HepG2 (cell line): ENCODE measurements around the gene MIF. TPM values are rescaled to one million over a fixed set of nuclear protein-coding genes. Genes with fewer than 3 reads are reported as not detected.

Experiments used
- ATAC-seq: fragments of 200-7000 bp; cut with Tn5 transposase; 3 replicates; pipeline ENCODE4 v1.9.1; 2020; ENCODE audit warnings: mild to moderate bottlenecking, moderate library complexity
- BruUV-seq: library from RNA; stranded (reverse); fragments of 400-500 nt; replicated peaks from 2 replicates; lab custom pipeline; 2021; lab: Mats Ljungman, UMichigan
- CTCF ChIA-PET: fragments of 300-600 bp; formaldehyde crosslinking; extraction: SDS; loops from one replicate; lab custom pipeline; 2021; ENCODE audit warnings: low total read pairs, inconsistent platforms, low intra/inter-chr PET ratio; lab: Yijun Ruan, JAX
- POLR2A ChIA-PET: fragments of 350-600 bp; sonication (Branson Sonifier 250); formaldehyde crosslinking; loops from one replicate; lab custom pipeline; 2020; ENCODE audit warnings: antibody characterized with exemption, inconsistent platforms; lab: Yijun Ruan, JAX
- DNase-seq: peaks from one replicate; pipeline ENCODE4 v3.0.0-alpha.2; 2015; ENCODE audit warnings: low spot score
- FAIRE-seq: peaks from 3 replicates; lab custom pipeline; 2011; peaks lifted over from hg19 to GRCh38; lab: Jason Lieb, UNC
- H2AFZ ChIP-seq: one replicate; pipeline ENCODE4 v1.6.1; 2011; ENCODE audit warnings: low read length, inconsistent platforms
- H3K27ac ChIP-seq: fragments of 300-600 bp; 3 replicates; pipeline ENCODE4 v1.8.0; 2011; ENCODE audit warnings: mixed run types, mild to moderate bottlenecking, mixed read lengths, low read length, inconsistent platforms; ENCODE audit not compliant: insufficient read depth; ENCODE audit errors: extremely low read length
- H3K27me3 ChIP-seq, 2 experiments: fragments of 200-600 bp in 1 of 2; 2 replicates in 1 of 2; 3 replicates in 1 of 2; pipeline versions ENCODE4 v1.6.0 to v1.8.0; 2011; ENCODE audit warnings: low read length in 2 of 2, mild to moderate bottlenecking in 2 of 2, moderate library complexity in 2 of 2, inconsistent platforms in 1 of 2; ENCODE audit not compliant: insufficient read depth in 2 of 2, control insufficient read depth in 1 of 2
- H3K36me3 ChIP-seq, 2 experiments: fragments of 200-600 bp in 1 of 2; replicated peaks in 1 of 2; 2 replicates in 1 of 2; 3 replicates in 1 of 2; pipeline versions ENCODE4 v1.5.1 to v1.8.0; 2011; ENCODE audit warnings: low read length in 2 of 2, inconsistent platforms in 1 of 2; ENCODE audit not compliant: insufficient read depth in 2 of 2, control insufficient read depth in 1 of 2
- H3K4me1 ChIP-seq: 2 replicates; pipeline ENCODE4 v1.5.1; 2012; ENCODE audit warnings: low read length, inconsistent platforms; ENCODE audit not compliant: insufficient read depth
- H3K4me2 ChIP-seq: 2 replicates; pipeline ENCODE4 v1.6.0; 2011; ENCODE audit warnings: low read depth, low read length, inconsistent platforms
- H3K4me3 ChIP-seq, 3 experiments: fragments of 200-600 bp in 1 of 3; sonication (generic), shearing (Covaris generic) in 1 of 3; replicated peaks in 1 of 3; 2 replicates each; pipeline ENCODE4 v1.5.1; 2011 to 2016; ENCODE audit warnings: low read length in 3 of 3, inconsistent platforms in 2 of 3, low read depth in 2 of 3, mild to moderate bottlenecking in 2 of 3, control low read depth in 1 of 3, mixed read lengths in 1 of 3; ENCODE audit not compliant: insufficient read depth in 1 of 3
- H3K79me2 ChIP-seq: one replicate; pipeline ENCODE4 v1.6.1; 2011; ENCODE audit warnings: low read length, inconsistent platforms; ENCODE audit not compliant: insufficient read depth
- H3K9ac ChIP-seq: 2 replicates; pipeline ENCODE4 v1.6.0; 2011; ENCODE audit warnings: mild to moderate bottlenecking, low read depth, low read length, inconsistent platforms; ENCODE audit not compliant: insufficient read depth
- H3K9me3 ChIP-seq: 2 replicates; pipeline ENCODE4 v1.5.1; 2012; ENCODE audit warnings: mild to moderate bottlenecking, low read length
- H4K20me1 ChIP-seq: 2 replicates; pipeline ENCODE4 v1.6.0; 2011; ENCODE audit warnings: inconsistent platforms, mild to moderate bottlenecking, low read length, moderate library complexity; ENCODE audit not compliant: insufficient read depth
- ARID2 ChIP-seq: sonication (generic); formaldehyde crosslinking; IDR thresholded peaks from 2 replicates; pipeline ENCODE4 v1.8.1; 2022; ENCODE audit warnings: mild to moderate bottlenecking, missing genetic modification reagents, borderline replicate concordance
- HDAC1 ChIP-seq: sonication (generic); formaldehyde crosslinking; IDR thresholded peaks from 2 replicates; pipeline ENCODE4 v1.5.1; 2020; ENCODE audit warnings: mild to moderate bottlenecking, missing genetic modification reagents
- NFIC ChIP-seq: IDR thresholded peaks from 2 replicates; pipeline ENCODE4 v1.6.1; 2012; ENCODE audit warnings: mild to moderate bottlenecking, low read length, inconsistent platforms
- SAP130 ChIP-seq: IDR thresholded peaks from 2 replicates; pipeline ENCODE4 v1.6.1; 2016; ENCODE audit warnings: low read depth
- SOX6 ChIP-seq, 2 experiments: fragments of 450-650 bp in 1 of 2; sonication (generic) in 1 of 2; formaldehyde crosslinking in 1 of 2; IDR thresholded peaks; 2 replicates each; pipeline versions ENCODE4 v1.4.0 to v1.6.1; 2017 to 2020; ENCODE audit warnings: antibody characterized with exemption in 1 of 2, mild to moderate bottlenecking in 1 of 2, missing genetic modification reagents in 1 of 2
- ZMYM4 ChIP-seq: sonication (generic); formaldehyde crosslinking; IDR thresholded peaks from 2 replicates; pipeline ENCODE4 v1.8.1; 2023; ENCODE audit warnings: mild to moderate bottlenecking, missing genetic modification reagents
- ZNF225 ChIP-seq: sonication (generic); formaldehyde crosslinking; IDR thresholded peaks from 2 replicates; pipeline ENCODE4 v1.4.0; 2020; ENCODE audit warnings: mild to moderate bottlenecking, missing genetic modification reagents
- ZNF614 ChIP-seq: IDR thresholded peaks from 2 replicates; pipeline ENCODE4 v1.6.1; 2018; ENCODE audit warnings: missing biosample characterization, missing genetic modification reagents, inconsistent platforms, borderline replicate concordance
- WGBS: methylation state at CpG from one replicate; pipeline ENCODE4 v1.1.6; 2017; ENCODE audit warnings: low lambda C conversion rate; 5-methylcytosine and 5-hydroxymethylcytosine counted together
- in situ Hi-C: cut with HindIII; loops from 2 replicates; pipeline ENCODE4 v1.10.0; 2017; ENCODE audit warnings: low pct_unique_long_range_greater_than_20kb; ENCODE audit not compliant: extremely low pct_ligation_motif_present
- intact Hi-C: fragments of 100-400 bp; cut with micrococcal nuclease; formaldehyde crosslinking; loops from one replicate; pipeline ENCODE4 v1.10.0; 2022; ENCODE audit not compliant: unreplicated experiment
- polyA plus RNA-seq, 8 experiments: library from polyadenylated mRNA; depleted of rRNA in 3 of 8; stranded (reverse) in 7 of 8; unstranded in 1 of 8; fragments of >200 nt; fragmentation: Illumina TruSeq in 4 of 8; extraction: Trizol in 4 of 8; gene quantifications; 2 replicates each; pipeline versions ENCODE4 v1.2.1 to v1.2.3, GENCODE V29; 2011 to 2016; ENCODE audit warnings: low read depth in 4 of 8, missing spikeins in 1 of 8, mixed read lengths in 1 of 8; ENCODE audit not compliant: insufficient read depth in 1 of 8
- total RNA-seq, 5 experiments: library from RNA; depleted of rRNA; stranded (reverse); fragments of >200 nt; fragmentation: Illumina TruSeq; extraction: Trizol; gene quantifications; 2 replicates each; pipeline ENCODE4 v1.2.3, GENCODE V29; 2016; ENCODE audit warnings: low read depth in 1 of 5
- TF ChIP-seq, protein P1 (sequence below): sonication (generic); formaldehyde crosslinking; IDR thresholded peaks from 2 replicates; pipeline ENCODE4 v1.5.0; 2020; ENCODE audit warnings: mild to moderate bottlenecking, low read depth, missing genetic modification reagents, borderline replicate concordance
- TF ChIP-seq, protein P2 (sequence below): sonication (generic); formaldehyde crosslinking; IDR thresholded peaks from 2 replicates; pipeline ENCODE4 v1.4.0; 2020; ENCODE audit warnings: missing genetic modification reagents

MIF gene
- total and polyA plus RNA-seq, 2 of the 13 experiments (the other 11 are each of a cell fraction or from before 2014, with no cell fraction given) = 634 to 675 TPM

DNA sequence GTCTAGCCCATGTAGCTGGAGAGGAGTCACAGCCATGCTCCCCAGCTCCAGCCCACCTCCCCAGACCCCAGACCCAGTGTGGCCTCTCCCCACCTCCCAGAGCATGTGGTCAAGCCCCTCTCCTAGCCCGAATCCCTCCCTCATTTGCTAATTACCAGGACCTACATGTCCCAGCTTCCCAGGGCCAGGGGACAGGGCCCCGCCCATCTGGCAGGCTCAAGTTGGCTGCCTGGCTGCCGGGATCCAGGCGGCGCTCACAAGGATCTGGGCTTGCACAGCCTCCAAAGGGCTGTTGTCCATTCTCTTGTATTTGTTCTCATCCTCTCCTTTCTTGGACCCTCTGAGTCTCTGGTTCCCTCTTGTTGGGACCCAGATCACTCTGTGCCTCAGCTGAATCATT is 4.6 kb upstream of the MIF start:
- H3K27ac ChIP-seq = no peak overlapping the region
- H3K79me2 ChIP-seq = no peaks in the 10 kb centered on the region
- H3K36me3 ChIP-seq = no peaks in the 10 kb centered on the region
- H2AFZ ChIP-seq = no peak overlapping the region
- WGBS = 78% methylated on average over 5 of the region's 5 CpGs
- FAIRE-seq = no peak
- BruUV-seq = no TSS peak
- no peaks in the 10 kb centered on the region for H4K20me1 ChIP-seq
- no peak for ATAC-seq
- TF ChIP-seq HDAC1 (CRISPR knock-in tag) = no peak
- TF ChIP-seq SOX6 (IDR thresholded peaks at IDR 0.05) = no peak
- no peak for TF ChIP-seq SOX6 (CRISPR knock-in tag; IDR thresholded peaks at IDR 0.05)
- no peak for TF ChIP-seq NFIC
- no peak for TF ChIP-seq ZMYM4 (CRISPR knock-in tag)
- TF ChIP-seq ZNF614 (CRISPR knock-in tag) = no peak
- TF ChIP-seq, protein P1, sequence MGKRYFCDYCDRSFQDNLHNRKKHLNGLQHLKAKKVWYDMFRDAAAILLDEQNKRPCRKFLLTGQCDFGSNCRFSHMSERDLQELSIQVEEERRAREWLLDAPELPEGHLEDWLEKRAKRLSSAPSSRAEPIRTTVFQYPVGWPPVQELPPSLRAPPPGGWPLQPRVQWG = no peak
- TF ChIP-seq ZNF225 (CRISPR knock-in tag) = no peak
- TF ChIP-seq SAP130 (CRISPR knock-in tag) = no peak
- TF ChIP-seq ARID2 (CRISPR knock-in tag) = no peak
- TF ChIP-seq, protein P2, sequence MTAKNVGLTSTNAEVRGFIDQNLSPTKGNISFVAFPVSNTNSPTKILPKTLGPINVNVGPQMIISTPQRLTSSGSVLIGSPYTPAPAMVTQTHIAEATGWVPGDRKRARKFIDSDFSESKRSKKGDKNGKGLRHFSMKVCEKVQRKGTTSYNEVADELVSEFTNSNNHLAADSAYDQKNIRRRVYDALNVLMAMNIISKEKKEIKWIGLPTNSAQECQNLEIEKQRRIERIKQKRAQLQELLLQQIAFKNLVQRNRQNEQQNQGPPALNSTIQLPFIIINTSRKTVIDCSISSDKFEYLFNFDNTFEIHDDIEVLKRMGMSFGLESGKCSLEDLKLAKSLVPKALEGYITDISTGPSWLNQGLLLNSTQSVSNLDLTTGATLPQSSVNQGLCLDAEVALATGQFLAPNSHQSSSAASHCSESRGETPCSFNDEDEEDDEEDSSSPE (CRISPR knock-in tag) = no peak
- H3K4me1 ChIP-seq = peaks cover 48% of the 10 kb centered on the region
- no peaks in the 10 kb centered on the region for H3K9me3 ChIP-seq
- ChIA-PET CTCF (no interaction called here), POLR2A (no interaction called here)
- in situ Hi-C loops = no loop called here
- H3K27me3 ChIP-seq = no peaks in the 10 kb centered on the region; a peak in 1 of 5 replicates
- no peak overlapping the region for H3K4me3 ChIP-seq
- H3K4me2 ChIP-seq = no peak overlapping the region
- no peak overlapping the region for H3K9ac ChIP-seq
- no peak for DNase-seq
- intact Hi-C loops = no loop called here
